SK-N-MC (cell line): ENCODE data around the gene IFIT1.

Experiments used
- EZH2 ChIP-seq: fragments of 200-600 bp; sonication (generic); IDR thresholded peaks from one replicate; pipeline ENCODE4 v1.6.1; 2017; ENCODE audit warnings: antibody characterized with exemption
- FOXP2 ChIP-seq: optimal IDR thresholded peaks from 2 replicates; pipeline ENCODE3; 2011; ENCODE audit warnings: mild to moderate bottlenecking, moderate library complexity; ENCODE audit not compliant: insufficient read depth; ENCODE audit errors: extremely low read length, control extremely low read depth
- POLR2AphosphoS5 ChIP-seq: IDR thresholded peaks from 2 replicates; pipeline ENCODE4 v1.6.1; 2012; ENCODE audit warnings: mild to moderate bottlenecking, low read depth, low read length, borderline replicate concordance

DNA sequence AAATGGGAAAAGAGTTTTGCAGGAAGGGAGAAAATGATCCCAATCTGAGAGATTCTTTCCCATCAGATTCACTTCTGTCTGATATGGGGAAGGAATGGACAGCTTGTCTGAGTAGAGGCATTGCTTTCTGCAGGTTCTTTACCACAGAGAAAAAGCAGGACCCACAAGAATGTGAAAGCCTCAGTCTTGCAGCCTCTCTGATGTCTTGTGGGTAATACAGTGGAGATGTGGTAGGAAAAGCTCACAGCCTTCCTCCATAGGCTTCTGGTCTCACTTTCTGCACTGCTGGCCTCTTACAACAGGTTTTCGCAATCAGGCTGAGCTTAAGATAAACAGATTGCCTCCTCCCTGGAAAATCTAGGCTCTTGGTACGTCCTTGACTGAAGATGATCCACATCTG lies 551 bp downstream of the IFIT1 start:
- TF ChIP-seq EZH2 (no peak), POLR2AphosphoS5 (no peak), FOXP2 (no peak)
